Suprapubic skin (tissue), 3 donors: ENCODE data around the gene MNAT1.

Source experiments
- EP300 ChIP-seq: sonication (generic); formaldehyde crosslinking; IDR thresholded peaks from one replicate; pipeline ENCODE4 v1.6.1; 2017; ENCODE audit warnings: antibody characterized with exemption
- POLR2A ChIP-seq, 2 donors: fragments of 450-650 bp; IDR thresholded peaks; one replicate each; pipeline ENCODE4 v1.6.1; 2017; ENCODE audit warnings: antibody characterized with exemption in 2 of 2, mild to moderate bottlenecking in 2 of 2, moderate library complexity in 2 of 2
- TF ChIP-seq, protein P1 (sequence below), 2 donors: fragments of 200-600 bp in 1 of 2; fragments of 450-650 bp in 1 of 2; sonication (generic) in 1 of 2; IDR thresholded peaks; one replicate each; pipeline ENCODE4 v1.5.1; 2016 to 2019; ENCODE audit warnings: antibody characterized with exemption in 2 of 2, mild to moderate bottlenecking in 1 of 2, moderate library complexity in 1 of 2

DNA sequence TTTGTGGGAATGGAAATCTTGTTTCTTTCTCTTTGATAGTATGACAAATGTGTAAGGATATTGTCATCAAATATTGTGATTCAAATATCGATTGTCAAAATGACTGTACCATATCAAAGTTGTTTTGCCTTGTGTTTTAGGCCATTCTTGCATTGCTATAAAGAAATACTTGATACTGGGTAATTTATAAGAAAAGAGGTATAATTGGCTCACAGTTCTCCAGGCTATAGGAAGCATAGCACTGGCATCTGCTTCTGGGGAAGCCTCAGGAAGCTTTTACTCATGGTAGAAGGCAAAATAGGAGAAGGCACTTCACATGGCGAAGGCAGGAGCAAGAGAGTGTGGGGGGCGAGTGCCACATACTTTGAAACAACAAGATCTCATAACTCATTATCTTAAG is 238.5 kb downstream of the MNAT1 start:
- no peak for TF ChIP-seq EP300
- no peak for TF ChIP-seq POLR2A (IDR thresholded peaks at IDR 0.05)
- TF ChIP-seq, protein P1, sequence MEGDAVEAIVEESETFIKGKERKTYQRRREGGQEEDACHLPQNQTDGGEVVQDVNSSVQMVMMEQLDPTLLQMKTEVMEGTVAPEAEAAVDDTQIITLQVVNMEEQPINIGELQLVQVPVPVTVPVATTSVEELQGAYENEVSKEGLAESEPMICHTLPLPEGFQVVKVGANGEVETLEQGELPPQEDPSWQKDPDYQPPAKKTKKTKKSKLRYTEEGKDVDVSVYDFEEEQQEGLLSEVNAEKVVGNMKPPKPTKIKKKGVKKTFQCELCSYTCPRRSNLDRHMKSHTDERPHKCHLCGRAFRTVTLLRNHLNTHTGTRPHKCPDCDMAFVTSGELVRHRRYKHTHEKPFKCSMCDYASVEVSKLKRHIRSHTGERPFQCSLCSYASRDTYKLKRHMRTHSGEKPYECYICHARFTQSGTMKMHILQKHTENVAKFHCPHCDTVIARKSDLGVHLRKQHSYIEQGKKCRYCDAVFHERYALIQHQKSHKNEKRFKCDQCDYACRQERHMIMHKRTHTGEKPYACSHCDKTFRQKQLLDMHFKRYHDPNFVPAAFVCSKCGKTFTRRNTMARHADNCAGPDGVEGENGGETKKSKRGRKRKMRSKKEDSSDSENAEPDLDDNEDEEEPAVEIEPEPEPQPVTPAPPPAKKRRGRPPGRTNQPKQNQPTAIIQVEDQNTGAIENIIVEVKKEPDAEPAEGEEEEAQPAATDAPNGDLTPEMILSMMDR (IDR thresholded peaks at IDR 0.05), result no peak
